Measurements from ENCODE around the gene AUH.

GRCh38 chr9:91303741-91304415 is 57.8 kb downstream of the AUH start:
- TF ChIP-seq CTCF (conservative IDR thresholded peaks at IDR 0.05 in 1 of 2, IDR thresholded peaks at IDR 0.05 in 1 of 2; ENCODE audit: low read depth in 1 of 2, low read length in 2 of 2) (no peak), EZH2 (IDR thresholded peaks at IDR 0.05; ENCODE audit: low read length, missing control alignments) (no peak)

All from fibroblast of lung (primary cell).